HG02884 (cell line): Measurements from ENCODE around the gene POLR3C.
"Not testable (repeated sequence)": the region's sequence is repeated elsewhere in the genome, so short reads cannot be mapped to it uniquely, and the experiment has no call there.

Experiments
- ATAC-seq: cut with Tn5 transposase; IDR thresholded peaks from one replicate; pipeline ENCODE4 v1.9.1; 2021; ENCODE audit warnings: mild to moderate bottlenecking, moderate library complexity; ENCODE audit not compliant: unreplicated experiment

The POLR3C gene

DNA sequence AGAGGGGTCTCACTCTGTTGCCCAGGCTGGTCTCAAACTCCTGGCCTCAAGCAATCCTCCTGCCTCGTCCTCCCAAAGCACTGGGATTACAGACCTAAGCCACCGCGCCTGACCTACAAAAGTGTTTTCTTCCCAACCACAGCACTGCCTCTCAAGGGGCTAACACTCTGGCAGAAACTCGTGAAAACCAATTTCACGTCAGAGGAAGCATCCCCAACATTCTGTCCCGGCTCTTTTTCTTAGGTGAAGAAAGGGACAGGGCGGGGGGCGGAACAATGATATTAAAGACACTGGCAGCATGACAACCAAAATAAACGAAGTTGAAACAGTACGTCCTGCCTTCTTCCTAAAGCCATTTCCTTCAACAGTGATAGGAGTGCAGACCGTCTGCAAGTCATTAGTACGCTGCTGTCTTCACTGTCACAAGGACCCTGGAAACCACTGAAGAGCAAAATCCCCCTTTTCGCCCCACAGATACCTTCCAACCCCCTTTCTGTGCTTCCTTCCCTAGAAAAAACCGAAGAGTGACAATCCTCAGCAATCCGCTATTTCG, 1.1 kb upstream of the POLR3C start:
- not testable (repeated sequence) for ATAC-seq

GRCh38 chr1:145824499-145824842, 471 bp downstream of the POLR3C start:
- ATAC-seq = no peak

DNA sequence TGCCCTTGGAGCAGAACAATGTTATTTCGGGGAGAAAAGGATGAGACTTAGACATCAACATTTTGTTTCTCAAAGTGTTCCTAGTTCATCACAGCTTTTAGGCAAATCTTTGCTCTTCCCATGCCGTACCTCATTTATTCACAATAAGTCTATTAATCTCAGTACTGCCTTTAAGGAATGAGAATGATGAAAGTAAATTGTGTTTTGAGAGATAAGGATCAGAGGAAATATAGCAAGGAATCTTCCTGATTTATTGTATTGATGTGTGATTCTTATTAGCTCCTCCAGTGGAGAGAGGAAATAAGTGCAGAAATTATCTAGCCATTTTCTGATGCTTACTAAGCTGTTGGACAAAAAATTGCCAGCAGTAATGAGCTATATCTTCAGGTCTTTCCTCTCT, 2.0 kb downstream of the POLR3C start:
- ATAC-seq = no peak

DNA sequence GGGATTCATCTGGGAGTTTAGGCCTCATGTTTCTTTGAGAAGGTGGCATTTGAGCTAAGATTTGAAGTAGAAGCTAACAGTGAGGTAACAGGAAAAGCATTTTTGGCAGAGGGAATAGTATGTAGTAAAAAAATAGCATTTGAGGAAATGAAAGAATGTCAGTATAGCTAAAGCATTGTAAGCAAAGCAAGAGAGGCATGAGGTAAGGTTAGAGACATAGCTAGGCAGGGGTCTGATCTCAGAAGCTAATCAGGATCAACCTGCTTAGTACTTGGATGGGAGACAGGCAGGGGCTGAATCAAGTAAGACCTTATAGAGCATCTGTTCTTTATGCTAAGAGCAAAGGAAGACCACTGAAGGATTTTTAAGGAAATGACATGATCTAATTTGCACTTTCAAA, 4.0 kb downstream of the POLR3C start:
- no peak for ATAC-seq

- no peak for ATAC-seq
Observed at GRCh38 chr1:145828367-145829026, 4.5 kb downstream of the POLR3C start.

DNA sequence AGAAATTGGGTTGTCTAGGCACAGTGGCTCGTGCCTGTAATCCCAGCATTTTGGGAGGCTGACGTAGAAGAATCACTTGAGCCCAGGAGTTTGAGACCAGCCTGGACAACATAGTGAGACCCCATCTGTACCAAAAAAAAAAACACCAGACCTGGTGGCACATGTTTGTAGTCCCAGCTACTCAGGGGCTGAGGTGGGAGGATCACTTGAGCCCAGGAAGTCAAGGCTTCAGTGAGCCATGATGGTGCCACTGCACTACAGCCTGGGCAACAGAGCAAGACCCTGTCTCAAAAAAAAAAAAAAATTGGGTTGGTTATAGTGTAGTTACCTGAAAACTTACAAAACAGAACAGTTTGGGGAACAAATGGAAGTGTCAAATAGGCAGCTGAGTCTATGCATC, 6.8 kb downstream of the POLR3C start:
- ATAC-seq = not testable (repeated sequence)

DNA sequence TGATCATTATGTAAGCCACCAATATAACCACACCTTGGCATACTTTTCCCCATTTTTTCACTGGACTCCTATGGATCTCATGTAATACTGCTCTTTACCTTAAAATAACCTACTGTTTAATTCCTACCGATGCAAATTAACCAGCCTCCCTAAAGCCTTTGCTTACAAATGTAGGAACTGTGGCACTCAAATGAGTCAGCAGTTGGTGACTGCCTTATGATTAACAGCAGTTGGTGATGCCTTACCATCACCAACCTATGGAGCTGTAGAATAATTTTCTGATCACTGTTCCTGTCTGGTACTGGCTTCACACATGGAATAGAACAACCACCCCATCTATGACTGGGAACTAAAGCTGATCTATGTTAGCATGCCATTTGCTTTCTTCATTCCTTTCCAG, 13.7 kb downstream of the POLR3C start:
- ATAC-seq = no peak

DNA sequence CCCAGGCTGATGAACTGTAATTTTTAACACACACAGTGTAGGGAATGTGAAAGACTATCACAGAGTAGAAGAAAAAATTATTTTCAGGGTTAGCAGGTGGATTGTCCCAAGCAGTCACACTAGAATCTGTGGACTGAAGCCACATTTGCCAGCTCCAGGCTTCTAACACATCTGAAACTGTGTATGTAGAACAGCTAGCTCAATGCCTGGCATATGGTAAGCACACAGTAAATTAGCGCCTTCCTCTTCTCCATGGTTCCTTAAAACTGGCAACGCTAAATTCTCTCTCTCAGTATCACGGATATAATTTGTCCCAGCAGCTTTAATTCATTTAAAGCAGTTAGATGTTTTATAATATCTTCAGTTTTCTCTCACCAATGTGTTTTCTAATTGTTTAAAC, 19.0 kb downstream of the POLR3C start:
- no peak for ATAC-seq

DNA sequence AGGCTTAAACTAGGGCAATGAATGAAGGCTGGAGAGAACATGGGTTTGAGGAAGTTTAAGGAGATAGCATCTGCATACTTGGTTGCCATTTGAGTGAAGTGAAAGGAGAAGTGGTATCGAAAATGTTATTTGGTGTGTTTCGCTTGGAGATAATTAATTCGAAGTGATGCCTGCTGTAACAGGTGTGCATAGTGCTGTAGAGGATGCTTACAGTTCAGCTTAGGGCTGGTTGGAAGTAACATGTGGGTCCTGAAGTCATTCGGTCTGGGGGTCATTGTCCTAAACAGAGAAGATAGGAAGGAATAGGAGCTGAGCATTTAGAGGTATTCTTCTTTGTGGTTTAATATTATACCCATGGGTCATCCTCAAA, 21.1 kb downstream of the POLR3C start:
- peak; percentile 64 for ATAC-seq

- ATAC-seq = peak; percentile 53
Observed at GRCh38 chr1:145845514-145846161, 21.6 kb downstream of the POLR3C start, which contains the start of gene NUDT17. Gene NUDT17 (plus strand): TSS chr1:145845630. CDS start chr1:145845641, 11 bp downstream.

DNA sequence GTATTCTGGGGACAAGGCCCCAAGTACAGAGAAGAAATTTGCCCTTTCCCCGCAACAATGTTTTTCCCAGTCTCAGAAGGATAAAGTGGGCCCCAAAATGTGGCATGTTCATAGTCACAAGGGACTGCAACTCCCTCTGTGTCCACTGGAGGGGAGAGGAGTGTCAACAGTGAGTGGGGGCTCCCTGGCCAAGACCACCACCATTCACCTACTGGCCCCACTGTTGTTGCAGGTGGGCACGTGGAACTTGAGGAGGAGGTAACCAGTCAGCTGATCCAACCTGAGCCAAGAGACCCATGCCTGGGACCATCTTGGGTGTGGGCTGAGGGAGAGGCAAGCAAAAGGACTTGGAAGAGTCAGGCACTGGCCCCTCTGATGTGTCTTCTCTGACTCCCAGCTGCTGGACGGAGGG, 22.2 kb downstream of the POLR3C start:
- ATAC-seq = no peak

GRCh38 chr1:145847827-145848226, 23.8 kb downstream of the POLR3C start:
- ATAC-seq = no peak

GRCh38 chr1:145849356-145850160, 25.6 kb downstream of the POLR3C start:
- ATAC-seq = no peak

- no peak for ATAC-seq
Observed at GRCh38 chr1:145855426-145855948, 31.5 kb downstream of the POLR3C start.

DNA sequence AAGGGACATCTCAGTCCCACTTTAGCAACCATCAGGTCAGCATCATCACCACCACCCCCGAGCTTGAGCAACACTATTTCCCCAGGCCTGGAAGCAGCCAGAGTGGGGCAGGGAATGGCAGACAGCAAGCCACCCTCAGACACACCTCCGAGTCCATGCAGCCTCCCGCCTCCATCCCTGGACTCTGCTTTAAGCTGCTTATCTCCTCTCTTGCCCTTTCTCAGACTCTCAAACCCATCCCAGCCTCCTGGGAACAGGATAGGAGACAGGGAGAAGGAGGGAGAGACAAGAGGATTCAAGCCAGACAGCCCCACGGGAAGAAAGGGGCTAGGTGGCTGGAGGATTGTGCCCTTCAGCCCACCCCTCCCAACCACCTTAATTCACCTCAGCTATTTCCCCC, 33.2 kb downstream of the POLR3C start:
- no peak for ATAC-seq

- ATAC-seq = peak; percentile 15
Observed at GRCh38 chr1:145858238-145858900, 34.4 kb downstream of the POLR3C start.

DNA sequence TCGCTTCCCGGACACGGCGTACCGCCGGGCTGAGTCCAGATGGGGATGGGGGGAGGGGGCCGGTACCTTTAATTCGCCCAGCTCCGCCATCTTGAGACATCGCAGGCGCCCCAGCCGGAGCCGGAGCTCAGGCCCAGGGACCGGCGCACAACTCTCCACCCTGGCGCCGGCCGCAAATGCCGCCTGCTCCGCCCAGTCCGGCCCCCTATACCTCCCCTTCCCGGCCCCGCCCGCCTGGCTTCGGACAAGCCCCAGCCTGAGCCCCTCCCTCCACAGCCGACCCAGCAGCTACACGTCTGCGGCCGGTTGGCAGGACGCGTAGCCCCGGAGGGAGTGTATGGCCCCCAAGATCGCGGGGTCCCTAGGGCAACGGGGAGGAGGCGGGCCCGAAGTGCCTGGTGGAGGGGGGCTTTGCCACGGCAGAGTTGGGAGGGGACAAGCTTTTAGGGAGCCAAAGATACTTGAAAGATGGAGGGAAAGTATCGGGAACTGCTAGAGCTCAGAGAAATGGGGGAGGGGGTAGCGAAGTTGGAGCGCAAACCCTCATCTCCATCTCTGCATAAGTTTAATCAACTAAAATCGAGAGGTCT, 35.0 kb downstream of the POLR3C start, which contains the start of gene PIAS3:
TSS of gene PIAS3 (minus strand) at position 181 of the 590 bp plus-strand sequence. CDS start at position 90, 91 bp downstream.
- ATAC-seq = peak; percentile 72

DNA sequence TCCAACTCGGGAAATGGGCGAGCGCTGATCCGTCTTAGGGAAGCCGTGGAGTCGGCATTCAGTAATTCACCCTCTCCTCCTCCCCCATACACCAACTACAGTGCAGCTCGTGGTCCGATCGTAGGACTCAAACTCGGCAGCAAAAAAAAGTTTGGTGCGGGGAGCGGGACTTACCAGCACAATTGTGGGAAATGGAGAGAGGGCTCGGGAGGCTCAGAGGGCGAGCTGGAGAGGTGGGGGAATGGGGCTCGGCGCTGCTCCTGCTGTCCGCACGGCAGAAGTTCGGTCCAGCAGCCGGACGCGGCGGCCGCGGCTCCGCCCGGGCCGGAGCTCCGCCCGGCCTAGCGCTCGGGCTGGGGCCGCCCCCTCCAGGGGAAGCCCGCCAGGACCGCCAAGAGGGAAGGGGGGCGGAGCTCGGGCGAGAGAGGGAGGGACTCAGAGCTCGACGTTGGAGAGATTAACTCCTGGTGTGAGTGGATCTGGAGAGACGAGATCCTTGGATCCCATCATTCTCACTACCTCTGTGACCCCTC, 35.6 kb downstream of the POLR3C start:
- peak; percentile 58 for ATAC-seq

DNA sequence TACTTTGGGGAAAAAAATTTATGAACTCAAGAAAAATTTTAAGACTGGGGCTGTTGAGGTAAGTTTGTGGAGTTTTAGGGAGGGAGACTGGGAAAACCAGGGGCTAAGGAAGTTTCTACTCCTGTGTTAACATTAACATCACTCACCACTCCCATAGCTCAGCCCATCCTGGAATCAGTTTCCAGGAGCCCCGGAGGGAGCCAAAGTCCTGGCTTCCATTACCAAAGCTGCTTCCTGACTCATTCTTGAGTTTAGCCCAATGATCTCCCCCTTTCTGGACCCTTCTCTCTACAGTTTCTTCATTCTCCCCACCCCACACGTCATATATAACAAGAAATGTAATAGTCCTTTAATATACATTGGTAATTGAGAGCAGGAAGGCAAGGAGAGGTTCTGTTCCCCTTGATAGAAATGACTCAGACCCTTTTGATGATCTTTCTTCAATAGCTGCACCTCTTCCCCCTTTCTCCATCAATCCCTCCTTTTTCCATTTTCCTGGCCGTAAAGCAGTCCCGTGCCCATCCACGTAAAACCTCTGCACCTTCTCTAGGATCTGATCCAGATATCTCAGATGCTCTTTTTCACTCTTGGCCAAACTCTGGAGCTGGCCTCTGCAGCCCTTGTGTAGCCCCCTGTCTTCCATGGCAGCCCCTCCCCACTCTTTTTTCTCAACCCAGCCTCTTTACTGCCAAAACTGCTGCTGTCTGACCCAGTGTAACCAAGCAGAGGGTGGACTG, 39.5 kb downstream of the POLR3C start:
- no peak for ATAC-seq
